GM21423 (cell line): ENCODE data around the gene PPP2R2C.

Experiments
- ATAC-seq: cut with Tn5 transposase; IDR thresholded peaks from one replicate; pipeline ENCODE4 v1.9.1; 2021; ENCODE audit warnings: mild to moderate bottlenecking, moderate library complexity; ENCODE audit not compliant: unreplicated experiment

The PPP2R2C gene

DNA sequence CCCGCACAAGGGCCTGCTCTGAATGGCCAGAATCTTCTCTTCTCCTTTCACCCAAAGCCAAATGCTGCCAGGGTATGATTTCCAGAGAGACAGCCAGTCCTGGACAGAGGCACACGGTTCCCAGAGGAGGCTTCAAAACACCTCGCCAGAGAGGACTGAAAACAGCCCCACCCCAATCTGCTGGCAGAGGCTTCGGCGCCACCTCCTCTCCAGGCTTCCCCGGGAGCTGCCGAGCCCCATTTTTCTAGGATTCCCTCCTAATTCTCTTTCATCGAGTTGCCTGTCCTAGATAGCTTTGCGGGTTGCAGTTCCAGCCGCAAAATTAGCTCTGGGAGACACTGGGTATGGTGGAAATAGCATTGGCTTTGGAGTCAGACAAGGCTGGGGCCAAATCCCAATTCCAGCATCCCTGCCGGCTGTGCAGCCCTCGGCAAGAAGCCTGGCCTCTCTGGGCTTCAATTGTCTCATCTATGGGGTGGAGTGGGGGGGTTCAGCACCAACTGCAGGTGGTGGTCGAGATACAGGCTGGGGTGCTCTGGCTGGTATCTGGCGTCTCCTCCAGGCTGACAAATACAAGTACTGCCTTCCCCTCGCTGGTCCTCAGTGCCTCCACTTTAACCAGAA is 22.6 kb downstream of the PPP2R2C start:
- ATAC-seq: no peak

DNA sequence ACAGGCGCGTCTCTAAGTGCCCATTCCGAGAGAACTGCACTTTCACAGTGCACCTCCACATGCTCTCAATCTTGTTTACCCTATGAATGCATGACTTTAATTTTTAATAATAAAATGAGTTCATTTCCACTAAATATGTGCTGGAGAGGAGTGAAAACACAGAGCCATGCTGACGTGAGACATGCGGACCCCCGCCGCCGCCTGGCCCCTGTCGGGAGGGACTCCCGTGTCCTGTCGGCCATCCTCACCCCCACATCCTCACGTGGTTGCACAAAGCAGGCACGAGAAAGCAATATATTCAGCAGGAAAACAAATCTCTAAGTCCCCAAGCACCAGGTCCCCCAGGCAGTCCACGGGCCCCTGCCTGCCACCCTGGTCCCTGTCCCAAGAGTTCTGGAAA is 23.1 kb downstream of the PPP2R2C start:
- ATAC-seq: no peak

DNA sequence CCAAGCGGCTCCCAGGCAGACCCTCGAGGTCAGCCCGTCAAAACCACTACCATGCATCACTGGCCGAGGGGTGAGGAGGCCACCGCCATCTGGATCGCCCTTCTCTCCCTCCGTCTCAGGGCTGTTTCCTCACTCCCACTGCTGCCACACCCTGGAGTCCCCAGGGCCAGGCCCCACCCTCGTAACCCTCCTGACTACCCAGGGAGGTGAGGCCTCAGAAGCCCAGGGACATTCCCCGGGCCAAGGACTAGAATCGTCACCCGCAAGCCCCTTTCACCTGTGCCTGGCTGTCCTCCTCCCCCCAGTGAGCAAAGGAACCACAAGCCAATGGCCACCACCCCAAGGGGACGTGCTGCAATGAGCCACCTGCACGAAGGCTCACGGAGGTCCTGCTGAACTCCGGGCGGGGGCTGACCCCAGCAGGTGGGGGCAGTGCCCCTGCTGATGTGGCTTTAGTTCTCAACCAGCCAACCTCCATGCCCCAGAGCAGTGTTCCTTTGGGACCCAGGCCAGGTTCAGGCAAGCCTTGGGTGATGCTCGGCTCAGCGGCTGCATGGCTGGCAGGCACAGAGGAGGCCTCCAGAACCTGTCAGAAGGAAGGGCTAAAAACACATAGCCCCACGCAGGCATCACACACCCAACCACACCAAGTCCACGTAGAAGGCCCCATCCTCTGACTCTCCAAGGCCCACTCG is 23.8 kb downstream of the PPP2R2C start:
- no peak for ATAC-seq

DNA sequence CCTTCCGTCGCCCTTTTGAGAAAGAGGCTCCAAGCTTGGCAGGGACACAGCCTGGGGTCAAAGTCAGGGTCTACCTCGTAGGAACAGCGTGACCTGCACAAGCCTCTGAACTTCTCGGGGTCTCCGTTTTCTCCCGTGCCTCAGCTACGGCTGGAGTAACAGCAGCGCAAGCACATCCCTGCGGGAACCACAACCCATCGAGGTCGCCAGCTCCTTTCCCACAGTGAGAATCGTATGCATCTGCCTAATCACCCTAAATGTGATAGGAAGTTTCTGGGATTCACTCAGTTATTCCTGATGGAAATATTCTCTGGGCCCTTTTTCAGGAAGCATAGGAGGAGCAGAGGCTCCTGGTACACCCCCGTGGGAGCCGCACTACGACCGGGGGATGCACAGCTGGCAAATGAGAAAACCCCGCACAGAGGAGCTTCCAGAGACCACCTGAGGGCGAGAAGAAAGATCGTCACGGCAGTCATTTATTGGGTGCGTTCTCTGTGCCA is 24.7 kb downstream of the PPP2R2C start:
- no peak for ATAC-seq

DNA sequence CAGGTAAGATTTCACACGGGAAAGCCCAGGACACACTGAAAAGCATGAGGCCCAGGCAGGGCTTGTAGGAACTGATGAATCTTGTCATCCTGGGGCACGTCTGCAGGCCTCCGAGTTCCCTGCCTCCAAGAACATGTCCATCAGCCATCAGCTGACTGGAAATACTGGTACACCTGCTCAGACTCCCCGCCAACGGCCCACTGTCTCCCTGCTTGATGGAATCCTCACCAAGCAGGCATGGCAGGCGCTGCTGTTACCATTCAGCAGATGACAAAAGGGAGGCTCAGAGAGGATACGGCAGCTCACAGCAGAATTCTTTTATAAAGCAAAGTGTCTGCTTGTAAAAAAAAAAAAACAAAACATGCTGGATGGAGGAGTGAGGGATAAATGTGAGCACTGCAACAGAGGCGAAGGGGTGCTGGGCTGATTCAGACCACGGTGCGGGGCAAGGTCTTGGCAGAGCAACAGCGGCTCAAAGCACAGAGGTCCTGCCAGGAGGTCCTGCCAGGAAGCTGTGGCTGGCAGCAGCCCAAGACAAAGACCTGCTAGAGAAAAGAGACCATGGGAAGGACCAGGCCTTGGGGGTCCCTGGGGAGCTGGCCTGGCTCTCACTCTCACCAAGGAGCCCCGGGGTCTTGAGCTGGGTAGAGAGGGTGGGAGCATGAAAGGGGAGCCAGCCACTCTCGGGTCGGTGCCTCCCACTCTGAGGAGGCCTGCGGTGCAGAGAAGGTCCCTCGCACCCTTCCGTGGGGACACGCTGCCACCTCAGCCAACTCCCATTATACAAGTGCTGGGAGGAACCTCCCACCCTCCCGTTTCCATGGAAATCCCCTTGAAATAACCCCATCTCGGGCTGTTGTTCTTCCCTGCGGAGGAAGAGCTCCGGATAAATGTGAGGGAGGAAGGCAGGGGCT is 25.6 kb downstream of the PPP2R2C start:
- no peak for ATAC-seq

DNA sequence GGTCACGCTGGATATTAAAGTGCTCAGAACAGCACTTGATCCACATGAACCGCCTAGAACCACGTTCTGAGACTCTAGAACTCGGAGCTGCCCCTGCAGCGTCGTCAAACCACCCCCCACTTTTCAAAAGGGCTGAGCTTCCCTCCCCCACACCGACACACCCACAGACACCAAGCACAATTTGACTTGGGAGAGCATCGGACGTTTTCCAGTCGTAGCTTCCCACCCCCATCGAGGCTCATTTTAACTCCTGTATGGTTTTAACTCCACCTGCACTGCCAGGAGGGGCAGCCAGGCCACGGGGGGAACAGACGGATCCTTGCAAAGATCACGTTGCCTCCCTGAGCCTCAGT is 26.3 kb downstream of the PPP2R2C start:
- no peak for ATAC-seq

DNA sequence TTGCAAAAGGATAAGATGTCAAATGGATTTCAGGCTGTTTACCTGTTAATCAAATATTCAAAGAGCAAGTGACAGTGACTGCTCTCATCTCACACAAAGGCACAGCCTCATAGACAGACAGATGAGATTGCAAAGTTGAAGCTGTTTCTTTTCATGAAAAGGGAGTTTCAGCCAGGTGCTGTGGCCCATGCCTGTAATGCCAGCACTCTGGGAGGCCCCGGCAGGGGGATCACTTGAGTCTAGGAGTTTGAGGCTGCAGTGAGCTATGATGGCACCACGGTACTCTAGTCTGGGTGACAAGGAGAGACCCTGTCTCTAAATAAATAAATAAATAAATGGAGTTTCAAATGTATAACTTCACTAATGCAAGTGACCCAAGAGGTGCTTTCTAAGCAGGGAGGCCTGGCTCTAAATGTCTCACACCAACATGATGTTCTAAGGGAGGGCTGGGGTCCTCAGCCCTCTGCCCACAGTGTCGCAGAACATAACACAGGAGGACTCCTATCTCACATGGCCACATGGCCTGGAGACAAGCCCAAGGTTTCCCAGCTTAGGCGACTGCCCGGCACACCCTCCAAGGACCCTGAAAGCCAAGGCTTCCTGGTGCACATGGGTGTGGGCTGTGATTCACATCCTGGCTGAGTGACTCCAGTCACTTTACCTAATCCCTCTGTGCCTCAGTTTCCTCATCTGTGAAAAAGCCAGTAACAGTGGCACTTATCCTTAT is 26.8 kb downstream of the PPP2R2C start:
- no peak for ATAC-seq

DNA sequence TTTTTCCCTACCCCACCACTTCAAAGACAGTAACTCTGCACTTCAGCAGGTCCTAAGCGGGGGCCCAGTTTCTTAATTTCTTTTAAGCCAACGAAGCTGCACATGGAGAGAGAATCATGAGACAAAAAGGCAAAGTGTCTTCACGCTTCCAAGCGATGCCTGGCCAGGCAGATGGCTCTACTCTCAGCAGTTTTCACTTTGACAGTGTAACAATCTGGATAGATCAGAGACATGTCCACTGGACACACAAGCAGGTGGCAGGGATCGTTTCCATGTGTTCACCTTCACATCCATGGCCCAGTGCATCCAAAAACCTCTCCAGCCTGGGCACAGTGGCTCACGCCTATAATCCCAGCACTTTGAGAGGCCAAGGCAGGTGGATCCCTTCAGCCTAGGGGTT is 27.8 kb downstream of the PPP2R2C start:
- no peak for ATAC-seq

DNA sequence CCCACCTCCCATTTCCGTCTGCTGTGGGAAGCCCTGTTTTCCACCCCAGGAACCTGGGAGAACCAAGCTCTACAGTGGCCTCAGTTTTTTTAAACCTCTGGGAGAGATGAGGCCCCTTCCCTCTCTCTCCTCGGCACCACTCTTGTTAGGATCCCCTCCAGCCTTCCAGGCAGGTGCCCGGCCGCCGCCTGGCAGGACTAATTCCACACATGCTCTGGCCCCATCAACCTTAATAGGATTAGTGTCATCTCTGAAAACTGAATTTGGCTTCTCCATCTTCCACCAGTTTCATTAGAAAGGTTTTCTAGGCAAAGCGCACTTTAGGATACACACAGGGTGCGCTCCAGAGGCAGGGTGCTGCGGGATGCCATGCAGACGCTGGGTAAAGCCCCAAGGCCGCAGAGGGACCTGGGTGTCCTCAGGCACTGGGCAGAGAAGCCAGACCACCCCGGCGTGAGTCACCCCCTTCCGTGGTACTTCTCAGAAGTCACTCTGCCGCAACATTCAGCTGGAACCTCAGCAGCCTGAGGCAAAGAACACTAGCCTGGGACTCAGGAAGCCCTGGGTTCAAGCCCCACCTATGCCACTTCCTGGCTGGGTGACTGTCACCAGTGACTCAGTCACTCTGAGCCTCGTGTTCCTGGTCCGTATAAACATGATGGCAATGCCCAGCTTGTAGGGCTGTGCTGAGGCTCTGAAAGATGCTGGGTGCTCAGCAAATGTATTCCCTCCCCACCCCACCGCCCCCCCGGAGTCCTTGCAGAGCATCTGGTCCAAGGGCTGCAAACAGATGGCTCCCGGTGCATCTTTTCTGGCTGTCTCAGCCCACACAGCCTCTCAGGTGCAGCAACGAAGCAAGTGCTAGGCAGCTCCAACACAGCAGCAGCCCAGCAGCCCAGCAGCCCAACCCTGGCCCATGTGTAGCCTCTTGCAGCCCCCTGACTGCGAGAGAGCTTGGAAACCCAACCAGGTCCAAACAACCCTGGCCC is 29.1 kb downstream of the PPP2R2C start:
- no peak for ATAC-seq

DNA sequence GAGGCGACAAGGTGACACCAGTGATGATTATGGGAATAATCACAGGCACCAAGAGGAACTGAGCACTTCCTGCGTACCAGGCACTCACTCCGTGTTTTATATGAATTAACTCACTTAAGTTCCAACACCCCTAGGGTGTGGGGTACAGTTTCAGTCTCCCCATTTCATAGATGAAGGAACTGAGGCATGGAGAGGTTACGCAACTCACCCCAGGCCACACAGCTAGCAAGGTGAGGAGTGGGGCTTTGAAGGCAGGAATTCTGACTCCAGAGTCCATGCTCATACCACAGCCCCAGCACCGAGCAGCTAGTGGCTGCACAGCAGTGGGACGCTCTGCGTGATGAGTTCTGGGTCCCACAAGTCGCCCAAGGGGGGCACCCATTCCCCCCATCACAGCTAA is 29.9 kb downstream of the PPP2R2C start:
- no peak for ATAC-seq

DNA sequence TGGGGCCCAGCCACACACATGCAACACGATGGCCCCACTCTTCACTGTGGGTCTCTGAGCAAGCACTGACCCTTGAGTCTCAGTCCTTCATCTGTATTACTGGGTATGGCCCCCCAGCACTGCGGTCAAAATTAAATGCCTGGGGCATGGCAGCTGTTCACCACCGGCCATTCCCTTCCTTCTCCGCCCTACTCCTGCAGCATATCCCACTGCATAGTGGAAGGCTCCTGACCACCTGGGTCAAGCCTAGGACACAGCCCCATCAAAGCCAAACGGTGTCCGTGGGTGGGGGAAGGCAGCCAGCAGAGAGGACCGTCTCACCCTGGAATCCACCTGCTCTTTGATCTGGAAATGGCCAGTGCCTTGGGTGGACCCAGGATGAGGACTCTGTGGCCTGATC is 30.7 kb downstream of the PPP2R2C start:
- ATAC-seq: no peak

DNA sequence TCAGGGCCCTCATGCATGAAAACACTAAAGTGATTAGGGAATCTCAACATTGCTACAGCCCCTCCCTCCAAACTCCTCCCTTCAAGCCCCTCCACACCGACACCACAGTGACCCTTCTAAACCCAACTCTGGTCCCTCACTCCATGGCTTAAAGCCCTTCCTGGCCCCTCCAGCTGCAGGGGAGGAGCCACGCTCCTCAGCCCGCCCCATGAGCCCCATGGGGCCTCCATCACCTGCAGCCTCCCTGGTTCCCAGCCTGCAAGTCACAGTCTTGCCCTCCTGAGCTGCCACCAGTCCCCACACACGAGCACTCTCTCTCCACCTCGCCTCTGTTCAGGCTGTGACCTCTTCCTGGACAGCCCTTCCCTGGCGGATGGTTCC is 31.2 kb downstream of the PPP2R2C start:
- ATAC-seq: no peak

DNA sequence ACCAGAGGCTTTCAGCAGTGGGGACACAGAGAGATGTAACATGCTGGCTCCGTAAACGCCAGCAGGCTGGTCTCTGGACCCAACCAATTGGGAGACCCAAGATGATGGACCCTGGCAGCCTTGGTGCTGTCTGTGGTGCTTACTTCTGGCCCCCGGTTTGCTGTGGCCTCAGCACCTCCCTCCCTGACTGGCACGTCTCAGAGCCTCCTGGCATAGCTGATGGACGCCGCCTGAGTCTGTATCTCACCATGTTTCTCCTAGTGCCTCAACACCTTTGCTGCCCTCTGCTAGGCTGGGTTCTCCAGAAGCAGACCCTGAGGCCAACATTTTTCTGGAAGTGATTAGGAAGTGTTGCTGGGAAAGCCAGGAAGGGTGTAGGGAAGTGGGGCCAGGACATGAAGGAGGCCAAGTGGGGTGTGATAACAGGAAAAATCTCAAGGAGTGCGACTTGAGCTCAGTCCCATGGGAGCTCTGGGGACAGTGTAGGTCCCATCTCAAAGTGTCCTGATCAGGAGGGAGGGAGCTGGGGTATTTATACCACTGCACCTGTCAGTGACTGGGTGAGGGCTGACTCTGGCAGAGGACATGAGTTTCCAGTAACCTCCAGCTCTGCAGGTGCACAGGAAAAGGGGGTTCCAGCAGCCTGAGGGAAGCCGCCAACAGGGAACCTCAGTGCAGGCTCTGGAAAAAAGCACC is 31.8 kb downstream of the PPP2R2C start:
- ATAC-seq: no peak

DNA sequence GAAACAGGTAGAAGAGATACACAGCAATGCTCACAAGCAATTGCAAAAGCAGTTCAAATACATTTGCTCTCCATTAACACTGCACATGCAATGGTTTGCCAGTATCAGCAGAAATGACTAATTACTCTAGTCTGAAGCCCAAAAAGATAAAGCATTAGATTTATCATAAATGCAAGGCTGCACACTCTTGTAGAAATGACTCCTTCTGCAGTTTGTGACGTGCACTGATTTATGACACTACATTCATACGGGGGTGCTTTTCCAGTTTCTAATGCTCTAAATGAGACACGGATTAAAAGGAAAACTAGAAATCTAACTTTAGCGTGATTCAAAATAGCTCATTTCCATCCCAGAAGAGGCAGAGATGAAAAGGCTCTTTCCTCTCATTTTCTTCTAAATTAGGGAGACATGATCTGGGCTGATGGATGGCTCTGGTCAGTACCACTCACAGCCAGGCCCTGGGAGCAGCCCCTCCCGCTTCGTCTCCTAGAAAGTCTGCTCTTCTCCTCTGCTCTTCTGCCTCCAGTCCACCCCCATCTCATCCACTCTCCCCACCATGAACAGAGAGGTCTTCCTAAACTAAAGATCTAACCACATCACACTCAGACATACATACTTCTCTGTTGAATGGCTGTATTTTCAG is 33.2 kb downstream of the PPP2R2C start:
- no peak for ATAC-seq

DNA sequence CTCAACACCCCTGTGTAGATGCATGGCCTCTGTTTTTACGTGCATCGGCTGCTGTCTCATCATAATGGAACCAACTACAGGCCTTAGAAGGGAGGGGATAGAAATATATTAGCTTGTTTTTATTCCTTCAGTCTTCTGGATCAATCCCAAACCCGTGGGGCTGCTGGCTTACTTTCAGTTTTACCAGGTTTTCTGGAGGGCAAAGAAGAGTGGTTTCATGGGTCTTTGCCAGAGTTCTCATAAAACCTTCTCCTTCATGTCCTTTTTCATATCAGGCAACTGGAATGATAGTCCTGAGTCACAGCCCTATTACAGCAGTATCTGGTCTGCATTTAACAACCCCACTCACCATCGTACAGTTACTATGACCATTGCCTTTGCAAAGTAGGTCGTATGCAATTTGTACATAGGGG is 34.6 kb downstream of the PPP2R2C start:
- no peak for ATAC-seq

DNA sequence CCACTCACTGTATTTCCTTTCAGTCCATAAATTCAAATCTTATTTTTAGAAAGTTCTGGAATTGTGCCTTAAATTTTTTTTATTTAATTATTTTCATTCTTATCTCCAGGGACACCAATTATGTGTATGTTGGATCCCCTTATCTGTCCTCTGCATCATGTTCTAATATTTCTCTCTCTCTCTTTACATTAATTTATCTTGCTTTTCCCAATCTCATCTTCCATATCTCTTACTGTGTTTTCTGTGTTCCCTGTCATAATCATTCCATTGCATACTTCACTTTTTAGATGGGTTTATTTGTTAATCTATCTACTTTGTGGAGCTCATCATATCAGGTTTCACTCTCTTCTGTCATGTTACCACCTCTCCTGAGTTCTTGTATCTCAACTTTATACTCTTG is 37.4 kb downstream of the PPP2R2C start:
- no peak for ATAC-seq

DNA sequence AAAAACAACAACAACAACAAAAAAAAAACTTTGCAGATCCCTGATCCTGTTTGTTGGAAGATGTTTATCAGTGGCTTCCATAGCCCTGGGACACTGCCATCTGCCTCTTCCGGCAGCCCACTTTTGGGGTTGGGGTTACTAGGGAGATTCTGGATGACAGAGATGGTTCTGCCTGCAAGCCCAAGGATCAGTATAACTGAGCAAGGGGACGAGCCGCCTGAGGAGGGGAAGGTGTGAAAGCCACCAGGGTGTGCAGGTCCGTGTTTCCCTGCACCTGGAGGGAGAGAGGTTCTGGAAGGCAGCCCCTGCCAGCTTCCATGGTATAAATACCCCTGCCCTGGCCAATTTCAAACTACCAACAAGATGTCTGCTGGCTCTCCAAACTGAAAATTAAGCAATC is 41.5 kb downstream of the PPP2R2C start:
- ATAC-seq: no peak

DNA sequence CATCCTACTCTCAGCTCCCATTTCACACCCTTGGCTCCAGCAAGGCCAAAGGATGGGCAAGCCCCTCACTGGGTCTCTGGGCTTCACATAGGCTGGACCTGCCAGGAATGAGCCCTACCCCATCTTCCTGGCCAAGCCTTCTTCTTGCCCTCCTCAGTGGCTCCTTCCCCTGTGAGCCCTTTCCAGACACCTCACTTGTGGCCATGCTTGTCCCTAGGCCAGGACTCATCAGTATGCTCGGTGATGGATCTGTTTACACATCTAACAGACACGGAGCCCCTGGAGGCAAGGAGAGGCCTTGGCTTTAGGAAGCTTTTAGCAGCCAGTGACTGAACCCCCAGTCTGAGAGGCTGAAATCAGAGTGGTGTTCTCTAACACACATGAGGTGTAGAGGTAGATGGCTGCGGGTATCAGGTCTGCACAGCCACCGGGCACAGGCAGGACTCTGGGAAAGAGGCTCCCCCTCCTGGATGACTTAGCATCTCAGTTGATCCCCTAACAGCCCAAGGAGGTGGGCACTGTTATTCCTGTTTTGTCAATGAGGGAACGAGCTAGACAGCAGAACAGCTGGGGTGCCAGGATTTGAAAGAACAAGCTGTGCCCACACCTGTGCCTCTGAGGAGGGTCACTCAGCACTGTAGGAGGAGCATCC is 44.8 kb downstream of the PPP2R2C start:
- ATAC-seq: no peak
